MM.1S (cell line): ENCODE results near the gene GATA2.

ENCODE experiments used
- DNase-seq: peaks from one replicate; pipeline ENCODE4 v3.0.0-alpha.2; 2015
- H2AFZ ChIP-seq: fragments of 300-600 bp; sonication (generic); 2 replicates; pipeline ENCODE4 v1.6.0; 2016; ENCODE audit warnings: antibody characterized with exemption, low read length
- H3F3A ChIP-seq: fragments of 300-600 bp; sonication (generic); 2 replicates; pipeline ENCODE4 v1.6.1; 2016; ENCODE audit warnings: mild to moderate bottlenecking, antibody characterized with exemption, low read length, moderate library complexity, mixed read lengths; ENCODE audit not compliant: insufficient read depth
- H3K27ac ChIP-seq: fragments of 300-600 bp; sonication (generic); 2 replicates; pipeline ENCODE4 v1.5.1; 2016; ENCODE audit warnings: mild to moderate bottlenecking, low read length
- H3K27me3 ChIP-seq: fragments of 300-600 bp; sonication (generic); replicated peaks from 2 replicates; pipeline ENCODE4 v1.6.0; 2016; ENCODE audit warnings: low read length; ENCODE audit not compliant: insufficient read depth
- H3K36me3 ChIP-seq: fragments of 300-600 bp; sonication (generic); replicated peaks from 2 replicates; pipeline ENCODE4 v1.6.1; 2016; ENCODE audit warnings: mild to moderate bottlenecking, low read length, mixed read lengths; ENCODE audit not compliant: insufficient read depth
- H3K4me1 ChIP-seq: fragments of 300-600 bp; sonication (generic); 2 replicates; pipeline ENCODE4 v1.6.1; 2016; ENCODE audit warnings: low read length, mixed read lengths
- H3K4me2 ChIP-seq: fragments of 300-600 bp; sonication (generic); 2 replicates; pipeline ENCODE4 v1.6.0; 2016; ENCODE audit warnings: low read depth, low read length
- H3K4me3 ChIP-seq: fragments of 300-600 bp; sonication (generic); 2 replicates; pipeline ENCODE4 v1.5.1; 2016; ENCODE audit warnings: low read length, mixed read lengths
- H3K79me2 ChIP-seq: fragments of 300-600 bp; sonication (generic); 2 replicates; pipeline ENCODE4 v1.6.1; 2016; ENCODE audit warnings: mixed run types, low read length, mixed read lengths
- H3K9ac ChIP-seq: fragments of 300-600 bp; sonication (generic); 2 replicates; pipeline ENCODE4 v1.6.1; 2016; ENCODE audit warnings: low read length, mixed read lengths
- H3K9me2 ChIP-seq: fragments of 300-600 bp; sonication (generic); replicated peaks from 2 replicates; pipeline ENCODE4 v1.6.1; 2016; ENCODE audit warnings: mild to moderate bottlenecking, low read length, mixed read lengths; ENCODE audit not compliant: insufficient read depth
- H3K9me3 ChIP-seq: fragments of 300-600 bp; sonication (generic); replicated peaks from 2 replicates; pipeline ENCODE4 v1.6.1; 2016; ENCODE audit warnings: mild to moderate bottlenecking, low read length, mixed read lengths; ENCODE audit not compliant: insufficient read depth
- H4K20me1 ChIP-seq: fragments of 300-600 bp; sonication (generic); 2 replicates; pipeline ENCODE4 v1.6.1; 2016; ENCODE audit warnings: mild to moderate bottlenecking, low read length, moderate library complexity, mixed read lengths; ENCODE audit not compliant: insufficient read depth
- CTCF ChIP-seq: fragments of 300-600 bp; sonication (generic); IDR thresholded peaks from 2 replicates; pipeline ENCODE4 v1.5.1; 2016; ENCODE audit warnings: antibody characterized with exemption, low read length, mixed read lengths
- EZH2 ChIP-seq: fragments of 300-600 bp; sonication (generic); optimal IDR thresholded peaks from 2 replicates; pipeline ENCODE3; 2017; ENCODE audit warnings: low read depth, mild to moderate bottlenecking, antibody characterized with exemption, low read length, mixed read lengths
- EZH2phosphoT487 ChIP-seq: fragments of 300-600 bp; sonication (generic); IDR thresholded peaks from 2 replicates; pipeline ENCODE4 v1.6.1; 2018; ENCODE audit warnings: antibody characterized with exemption, low read length

The GATA2 gene

DNA sequence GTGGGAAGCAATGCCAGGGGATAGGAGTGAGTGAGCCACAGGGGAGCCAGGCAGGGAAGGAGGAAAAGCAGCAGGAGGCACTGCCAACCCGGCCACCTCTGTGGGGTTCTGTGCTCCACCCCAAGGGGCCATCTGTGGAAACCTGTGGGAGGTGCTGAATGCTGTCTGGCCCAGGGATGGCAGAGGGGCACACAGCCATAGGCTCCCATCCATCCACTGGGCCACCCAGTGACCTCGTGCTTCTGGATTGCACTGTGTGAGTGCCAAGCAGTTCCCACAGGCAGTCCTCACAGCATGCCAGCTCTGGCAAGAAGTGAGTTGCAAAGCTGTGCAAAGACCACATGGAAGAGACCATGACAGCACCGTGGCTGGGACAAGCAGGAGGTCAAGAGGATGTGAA, 53.8 kb downstream of the GATA2 start:
- TF ChIP-seq EZH2phosphoT487 (no peak), EZH2 (no peak), CTCF (no peak)
- no peaks in the 10 kb centered on the region for H4K20me1 ChIP-seq
- no peaks in the 10 kb centered on the region for H3F3A ChIP-seq
- H3K9me2 ChIP-seq = no peaks in the 10 kb centered on the region
- no peak overlapping the region for H2AFZ ChIP-seq
- no peak overlapping the region for H3K4me2 ChIP-seq
- H3K79me2 ChIP-seq = no peaks in the 10 kb centered on the region
- no peak overlapping the region for H3K9ac ChIP-seq
- H3K9me3 ChIP-seq = no peaks in the 10 kb centered on the region
- H3K27me3 ChIP-seq = peaks cover 59% of the 10 kb centered on the region
- no peaks in the 10 kb centered on the region for H3K36me3 ChIP-seq
- H3K4me3 ChIP-seq = no peak overlapping the region
- DNase-seq = no peak
- H3K27ac ChIP-seq = no peak overlapping the region
- H3K4me1 ChIP-seq = no peaks in the 10 kb centered on the region

- H3K4me2 ChIP-seq = no peak overlapping the region
- no peaks in the 10 kb centered on the region for H3K79me2 ChIP-seq
- H4K20me1 ChIP-seq = no peaks in the 10 kb centered on the region
- peaks cover 65% of the 10 kb centered on the region for H3K27me3 ChIP-seq
- H3K9me3 ChIP-seq = no peaks in the 10 kb centered on the region
- no peak overlapping the region for H2AFZ ChIP-seq
- H3K9me2 ChIP-seq = no peaks in the 10 kb centered on the region
- no peak overlapping the region for H3K27ac ChIP-seq
- no peaks in the 10 kb centered on the region for H3K36me3 ChIP-seq
- H3K4me3 ChIP-seq = no peak overlapping the region
- DNase-seq = no peak
- no peak overlapping the region for H3K9ac ChIP-seq
- no peaks in the 10 kb centered on the region for H3F3A ChIP-seq
- H3K4me1 ChIP-seq = no peaks in the 10 kb centered on the region
- TF ChIP-seq CTCF (peak; percentile 45), EZH2 (no peak)
Measured at GRCh38 chr3:128438488-128439072, 54.4 kb downstream of the GATA2 start.

DNA sequence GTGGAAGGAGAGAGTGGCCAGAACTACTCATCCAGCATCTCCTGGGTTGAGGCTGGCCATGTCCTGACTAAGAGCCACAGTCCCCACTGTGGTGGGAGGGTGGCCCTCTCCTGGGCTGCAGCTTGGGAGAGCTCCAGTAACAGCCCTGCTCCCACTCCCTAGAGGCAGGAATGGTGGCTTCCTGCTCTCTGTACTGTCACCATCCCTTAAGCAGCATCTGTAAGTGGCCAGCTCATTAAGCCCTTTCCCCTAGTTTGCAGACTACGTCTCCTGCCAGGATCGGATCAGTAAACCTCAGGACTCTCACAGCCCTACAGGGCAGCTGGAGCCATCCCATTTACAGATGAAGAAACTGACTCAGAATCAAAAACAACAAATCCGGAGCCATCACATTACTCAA, 56.8 kb downstream of the GATA2 start:
- Histone ChIP-seq H3K9ac (no peak overlapping the region), H3F3A (no peaks in the 10 kb centered on the region), H3K27me3 (peaks cover 81% of the 10 kb centered on the region), H3K4me2 (no peak overlapping the region), H3K27ac (no peak overlapping the region), H4K20me1 (no peaks in the 10 kb centered on the region), H3K4me1 (no peaks in the 10 kb centered on the region), H3K4me3 (no peak overlapping the region), H3K36me3 (no peaks in the 10 kb centered on the region), H3K9me2 (no peaks in the 10 kb centered on the region), H3K9me3 (no peaks in the 10 kb centered on the region), H3K79me2 (no peaks in the 10 kb centered on the region), H2AFZ (no peak overlapping the region)
- DNase-seq = no peak
- TF ChIP-seq EZH2phosphoT487 (no peak), EZH2 (no peak), CTCF (no peak)
